H1 (cell line): ENCODE results near the gene TBC1D16. TPM values are rescaled to one million over a fixed set of nuclear protein-coding genes. Genes with fewer than 3 reads are reported as not detected.

Source experiments
- CTCF ChIA-PET: fragments of 300-600 bp; sonication (Branson Sonifier 250); formaldehyde crosslinking; loops from one replicate; lab custom pipeline; 2021; ENCODE audit not compliant: partially characterized antibody; lab: Charles Lee
- POLR2A ChIA-PET: fragments of 300-600 bp; sonication (Branson Sonifier 250); formaldehyde crosslinking; loops from one replicate; lab custom pipeline; 2021; ENCODE audit warnings: inconsistent platforms; ENCODE audit not compliant: partially characterized antibody; lab: Charles Lee
- DNase-seq, 2 experiments: peaks; one replicate each; pipeline versions ENCODE4 v3.0.0 to v3.0.0-alpha.2; 2010 to 2022; ENCODE audit warnings: low spot score in 2 of 2, low read depth in 1 of 2, mixed read lengths in 1 of 2
- FAIRE-seq: peaks from 2 replicates; lab custom pipeline; 2011; peaks lifted over from hg19 to GRCh38; lab: Jason Lieb, UNC
- H2AFZ ChIP-seq: 2 replicates; pipeline ENCODE4 v1.8.1; 2012; ENCODE audit warnings: low read length, inconsistent platforms
- H2AK5ac ChIP-seq: 2 replicates; pipeline ENCODE4 v1.6.1; 2013; ENCODE audit warnings: low read depth, low read length
- H2BK120ac ChIP-seq: replicated peaks from 2 replicates; pipeline ENCODE3; 2013; ENCODE audit warnings: low read depth, low read length, inconsistent platforms
- H2BK12ac ChIP-seq: 2 replicates; pipeline ENCODE4 v1.6.1; 2013; ENCODE audit warnings: low read depth, low read length
- H2BK15ac ChIP-seq: 2 replicates; pipeline ENCODE4 v1.6.1; 2013; ENCODE audit warnings: low read length
- H2BK20ac ChIP-seq: 2 replicates; pipeline ENCODE4 v1.6.1; 2013; ENCODE audit warnings: low read length
- H2BK5ac ChIP-seq: 2 replicates; pipeline ENCODE4 v1.6.1; 2013; ENCODE audit warnings: low read depth, low read length
- H3K14ac ChIP-seq: 2 replicates; pipeline ENCODE4 v1.6.1; 2013; ENCODE audit warnings: inconsistent platforms; ENCODE audit not compliant: insufficient read length
- H3K18ac ChIP-seq: 2 replicates; pipeline ENCODE4 v1.6.1; 2013; ENCODE audit warnings: low read length; ENCODE audit errors: extremely low read depth
- H3K23ac ChIP-seq: 2 replicates; pipeline ENCODE4 v1.6.1; 2013; ENCODE audit warnings: inconsistent platforms; ENCODE audit not compliant: insufficient read length
- H3K23me2 ChIP-seq: 2 replicates; pipeline ENCODE4 v1.6.1; 2013; ENCODE audit warnings: low read depth, low read length
- H3K27ac ChIP-seq: 2 replicates; pipeline ENCODE4 v1.6.1; 2011; ENCODE audit warnings: low read depth, low read length, inconsistent platforms
- H3K27me3 ChIP-seq, 4 experiments: replicated peaks in 1 of 4; 1 replicate in 1 of 4; 2 replicates in 3 of 4; pipeline versions ENCODE4 v1.6.1 to v1.8.1; 2011 to 2013; ENCODE audit warnings: low read length in 3 of 4, mild to moderate bottlenecking in 3 of 4, inconsistent platforms in 2 of 4, mixed read lengths in 2 of 4, moderate library complexity in 1 of 4; ENCODE audit not compliant: control insufficient read depth in 3 of 4, insufficient read depth in 3 of 4; ENCODE audit errors: extremely low read depth in 1 of 4
- H3K36me3 ChIP-seq, 4 experiments: 2 replicates each; pipeline versions ENCODE4 v1.6.1 to v1.8.1; 2011 to 2013; ENCODE audit warnings: mild to moderate bottlenecking in 4 of 4, low read length in 3 of 4, moderate library complexity in 2 of 4, control low read depth in 1 of 4, inconsistent platforms in 1 of 4; ENCODE audit not compliant: insufficient read depth in 4 of 4, control insufficient read depth in 2 of 4
- H3K4ac ChIP-seq: replicated peaks from 2 replicates; pipeline ENCODE3; 2013; ENCODE audit warnings: low read length, low read depth, mixed read lengths, inconsistent platforms; ENCODE audit not compliant: insufficient read length
- H3K4me1 ChIP-seq, 4 experiments: replicated peaks in 1 of 4; 1 replicate in 1 of 4; 2 replicates in 3 of 4; pipeline versions ENCODE4 v1.6.1 to v1.8.1; 2011 to 2013; ENCODE audit warnings: low read length in 3 of 4, inconsistent platforms in 2 of 4, mixed read lengths in 1 of 4; ENCODE audit not compliant: insufficient read depth in 4 of 4, control insufficient read depth in 3 of 4
- H3K4me2 ChIP-seq, 2 experiments: 2 replicates each; pipeline versions ENCODE4 v1.6.1 to v1.8.1; 2011 to 2013; ENCODE audit warnings: low read depth in 2 of 2, low read length in 2 of 2, control low read depth in 1 of 2, inconsistent platforms in 1 of 2, mild to moderate bottlenecking in 1 of 2; ENCODE audit not compliant: insufficient read depth in 1 of 2
- H3K4me3 ChIP-seq, 4 experiments: fragments of 200-600, 300-600 bp in 1 of 4; sonication (generic), shearing (Covaris generic), sonication (Bioruptor Twin) in 1 of 4; 2 replicates each; pipeline versions ENCODE4 v1.5.1 to v1.8.1; 2011 to 2016; ENCODE audit warnings: low read length in 4 of 4, low read depth in 3 of 4, control low read depth in 2 of 4, inconsistent platforms in 2 of 4, mild to moderate bottlenecking in 2 of 4, mixed read lengths in 1 of 4, moderate library complexity in 1 of 4; ENCODE audit not compliant: insufficient read depth in 2 of 4; ENCODE audit errors: extremely low read depth in 1 of 4
- H3K56ac ChIP-seq: replicated peaks from 2 replicates; pipeline ENCODE3; 2013; ENCODE audit warnings: low read depth, mild to moderate bottlenecking, mixed read lengths, low read length, inconsistent platforms; ENCODE audit not compliant: insufficient read length
- H3K79me1 ChIP-seq: 2 replicates; pipeline ENCODE4 v1.6.1; 2013; ENCODE audit warnings: low read depth, low read length, control low read depth
- H3K79me2 ChIP-seq, 2 experiments: 2 replicates each; pipeline versions ENCODE4 v1.6.1 to v1.8.1; 2012 to 2013; ENCODE audit warnings: low read length in 2 of 2, mild to moderate bottlenecking in 2 of 2, inconsistent platforms in 1 of 2; ENCODE audit not compliant: insufficient read depth in 2 of 2, control insufficient read depth in 1 of 2
- H3K9ac ChIP-seq, 4 experiments: replicated peaks in 1 of 4; 1 replicate in 1 of 4; 2 replicates in 3 of 4; pipeline versions ENCODE4 v1.6.1 to v1.8.1; 2011 to 2013; ENCODE audit warnings: low read depth in 3 of 4, low read length in 3 of 4, control low read depth in 2 of 4, mild to moderate bottlenecking in 2 of 4, moderate library complexity in 2 of 4, inconsistent platforms in 1 of 4; ENCODE audit errors: extremely low read depth in 1 of 4
- H3K9me3 ChIP-seq, 2 experiments: 2 replicates each; pipeline versions ENCODE4 v1.6.1 to v1.8.1; 2012 to 2013; ENCODE audit warnings: mild to moderate bottlenecking in 2 of 2, moderate library complexity in 2 of 2, control low read depth in 1 of 2, inconsistent platforms in 1 of 2, low read depth in 1 of 2, low read length in 1 of 2, mixed read lengths in 1 of 2; ENCODE audit not compliant: insufficient read depth in 2 of 2
- H4K20me1 ChIP-seq, 2 experiments: replicated peaks in 1 of 2; 2 replicates each; pipeline versions ENCODE3 to v1.8.1; 2011 to 2013; ENCODE audit warnings: inconsistent platforms in 2 of 2, low read length in 2 of 2, mild to moderate bottlenecking in 1 of 2; ENCODE audit not compliant: insufficient read depth in 2 of 2, control insufficient read depth in 1 of 2
- H4K5ac ChIP-seq: 2 replicates; pipeline ENCODE4 v1.6.1; 2013; ENCODE audit warnings: low read length, low read depth, mixed read lengths, inconsistent platforms; ENCODE audit not compliant: insufficient read length
- H4K8ac ChIP-seq: 2 replicates; pipeline ENCODE4 v1.8.0; 2013; ENCODE audit warnings: mild to moderate bottlenecking, moderate library complexity, low read length, inconsistent platforms; ENCODE audit not compliant: insufficient read depth; ENCODE audit errors: extremely low read depth
- H4K91ac ChIP-seq: replicated peaks from 2 replicates; pipeline ENCODE3; 2013; ENCODE audit warnings: low read length, mixed read lengths, inconsistent platforms; ENCODE audit not compliant: insufficient read length
- EGR1 ChIP-seq: IDR thresholded peaks from 2 replicates; pipeline ENCODE4 v1.6.1; 2011; ENCODE audit warnings: low read depth, low read length, borderline replicate concordance
- POU5F1 ChIP-seq: IDR thresholded peaks from 2 replicates; pipeline ENCODE4 v1.6.1; 2011; ENCODE audit warnings: low read depth, mild to moderate bottlenecking, low read length, moderate library complexity
- TBP ChIP-seq: IDR thresholded peaks from 2 replicates; pipeline ENCODE4 v1.6.1; 2011; ENCODE audit warnings: low read depth, low read length, improper control_type of control experiment
- WGBS, 2 experiments: shearing (Covaris generic) in 1 of 2; methylation state at CpG; one replicate each; pipeline versions ENCODE4 v1.1.6 to v1.1.7; 2013 to 2015; ENCODE audit warnings: low lambda C conversion rate in 2 of 2, mixed read lengths in 2 of 2, inconsistent platforms in 1 of 2, low coverage in 1 of 2, missing lambda C conversion rate in 1 of 2; ENCODE audit not compliant: insufficient replicate concordance in 2 of 2, insufficient coverage in 1 of 2, insufficient read length in 1 of 2; ENCODE audit errors: extremely low coverage in 1 of 2, missing lambda C conversion rate in 1 of 2; 5-methylcytosine and 5-hydroxymethylcytosine counted together
- polyA plus RNA-seq, 7 experiments: library from polyadenylated mRNA; depleted of rRNA in 3 of 7; stranded (reverse) in 5 of 7; unstranded in 2 of 7; fragments of >200 nt in 5 of 7; fragments of 200-250 nt in 2 of 7; gene quantifications; 1 replicate in 5 of 7; 2 replicates in 1 of 7; 4 replicates in 1 of 7; pipeline versions ENCODE4 v1.2.1 to v1.2.3, GENCODE V29; 2011 to 2013; ENCODE audit warnings: missing spikeins in 2 of 7, mixed read lengths in 2 of 7
- total RNA-seq: library from RNA; stranded (reverse); fragmentation: NEBNext Ultra II Directional; extraction: Animal tissue kit (Norgen Biotek cat#: 25700); gene quantifications from 2 replicates; pipeline ENCODE4 v1.2.1, GENCODE V29; 2021

The TBC1D16 gene
- total and polyA plus RNA-seq, 2 of the 8 experiments (the other 6 are each of a cell fraction or from before 2014, with no cell fraction given): 21.1 to 109 TPM

GRCh38 chr17:79939755-79940458, 95.8 kb downstream of the TBC1D16 start:
- H3K4me1 ChIP-seq: peaks cover 0 to 18% (median 12%) of the 10 kb centered on the region in 4 experiments; a peak in 6 of 7 replicates
- no peak overlapping the region for H3K23ac ChIP-seq
- H4K5ac ChIP-seq: no peak overlapping the region
- no peaks in the 10 kb centered on the region for H3K27me3 ChIP-seq
- H4K91ac ChIP-seq: no peak overlapping the region
- DNase-seq (no peak), FAIRE-seq (no peak)
- H3K27ac ChIP-seq: no peak overlapping the region
- 95% methylated on average over 25 of the region's 25 CpGs; no CpG with 5 or more reads in 1 of the 2 experiments for WGBS, 2 experiments
- H2BK20ac ChIP-seq: no peak overlapping the region
- no peak overlapping the region for H3K4ac ChIP-seq
- 0 out of 2 replicates have a peak, but pooled peaks cover 2% of the 10 kb centered on the region for H3K79me1 ChIP-seq
- no peak overlapping the region for H2BK120ac ChIP-seq
- peaks cover 9 to 35% (median 29%) of the 10 kb centered on the region in 4 experiments; a peak in 7 of 8 replicates for H3K36me3 ChIP-seq
- H3K9me3 ChIP-seq: no peaks in the 10 kb centered on the region
- no peak overlapping the region for H3K4me3 ChIP-seq
- H3K4me2 ChIP-seq: no peak overlapping the region
- no peak overlapping the region for H2BK15ac ChIP-seq
- H4K20me1 ChIP-seq: peaks cover 9 to 10% of the 10 kb centered on the region in 2 experiments
- H3K14ac ChIP-seq: no peak overlapping the region
- no peak overlapping the region for H2BK5ac ChIP-seq
- TF ChIP-seq EGR1 (no peak), POU5F1 (no peak), TBP (no peak)
- H4K8ac ChIP-seq: no peak overlapping the region
- H2BK12ac ChIP-seq: no peak overlapping the region
- H3K79me2 ChIP-seq: no peaks in the 10 kb centered on the region
- no peak overlapping the region for H2AFZ ChIP-seq
- H2AK5ac ChIP-seq: no peak overlapping the region
- H3K18ac ChIP-seq: no peak overlapping the region
- CTCF ChIA-PET: interaction anchor here (0.9 to 1.2 kb wide), 6 partner anchors 8 to 132 kb away, joined by 3 to 5 read pairs (median 4); no protein-coding TSS in a partner anchor
- POLR2A ChIA-PET: interaction anchor here (0.8 to 11.0 kb wide), 5 partner anchors 8 to 38 kb away, joined by 3 to 152 read pairs (median 6); no protein-coding TSS in a partner anchor
- no peaks in the 10 kb centered on the region for H3K23me2 ChIP-seq
- H3K56ac ChIP-seq: no peak overlapping the region
- no peak overlapping the region for H3K9ac ChIP-seq
